Stimulated activated naive CD8-positive, alpha-beta T cell treated with anti-CD3 and anti-CD28 coated beads, Interleukin-15, amount 100 ng/mL, for 72 hours (primary cell): ENCODE data around the gene UCKL1.

Experiments
- ATAC-seq: fragments of 150-1000 bp; cut with Tn5 transposase; 2 replicates; pipeline ENCODE4 v1.10.0; 2021; ENCODE audit warnings: mild to moderate bottlenecking, moderate library complexity
- DNase-seq, 2 donors: peaks; one replicate each; pipeline ENCODE4 v3.0.0; 2021 to 2022
- H3K27ac Mint-ChIP-seq, 2 donors: one replicate each; pipeline ENCODE4 v1.8.0; 2022; ENCODE audit warnings: mild to moderate bottlenecking in 2 of 2, mixed read lengths in 2 of 2, moderate library complexity in 2 of 2
- H3K27me3 Mint-ChIP-seq: one replicate; pipeline ENCODE4 v1.8.0; 2022; ENCODE audit warnings: mixed read lengths
- H3K4me1 Mint-ChIP-seq: one replicate; pipeline ENCODE4 v1.8.0; 2022; ENCODE audit warnings: mild to moderate bottlenecking, mixed read lengths
- H3K4me3 Mint-ChIP-seq, 2 donors: one replicate each; pipeline ENCODE4 v1.8.0; 2022; ENCODE audit warnings: mild to moderate bottlenecking in 2 of 2, mixed read lengths in 2 of 2, moderate library complexity in 1 of 2
- H3K9me3 Mint-ChIP-seq, 2 donors: one replicate each; pipeline ENCODE4 v1.8.0; 2022; ENCODE audit warnings: mixed read lengths in 2 of 2

Gene UCKL1

GRCh38 chr20:63957690-63958441 lies 1.6 kb upstream of the UCKL1 start:
- H3K9me3 Mint-ChIP-seq: no peaks in the 10 kb centered on the region

GRCh38 chr20:63957004-63957689 lies 931 bp upstream of the UCKL1 start:
- H3K9me3 Mint-ChIP-seq: no peaks in the 10 kb centered on the region
- peak overlapping the region; percentile 78 to 90 for H3K4me3 Mint-ChIP-seq
- ATAC-seq (peak; percentile 65), DNase-seq (peak; percentile 75 to 82)
- H3K27ac Mint-ChIP-seq: peak overlapping the region; percentile 90 to 96
- no peaks in the 10 kb centered on the region for H3K27me3 Mint-ChIP-seq
- H3K4me1 Mint-ChIP-seq: peaks cover 58% of the 10 kb centered on the region

More at GRCh38 chr20:63957690-63958441, 1.6 kb upstream of the UCKL1 start:
- peak overlapping the region in 1 of 2 donors; percentile 85 for H3K27ac Mint-ChIP-seq
- H3K27me3 Mint-ChIP-seq: no peaks in the 10 kb centered on the region
- peak overlapping the region; percentile 78 to 90 for H3K4me3 Mint-ChIP-seq
- ATAC-seq (no peak), DNase-seq (peak; percentile 38 to 52)
- H3K4me1 Mint-ChIP-seq: peaks cover 51% of the 10 kb centered on the region

DNA sequence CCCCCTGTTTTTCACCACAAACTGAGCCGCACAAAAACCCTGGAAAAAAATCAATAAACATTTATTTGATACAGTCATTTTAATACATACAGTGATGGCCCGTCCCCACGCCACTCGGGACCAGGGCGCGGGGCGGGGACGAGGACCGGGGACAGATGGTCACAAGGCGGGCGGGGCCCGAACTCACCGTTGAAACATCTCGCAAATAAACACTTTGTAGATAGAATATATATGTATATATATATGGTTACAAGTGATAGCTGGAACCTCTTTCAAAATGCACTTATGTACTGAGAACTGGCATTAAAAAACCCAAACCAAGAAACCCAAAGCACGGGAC lies 418 bp upstream of the UCKL1 start:
- Mint-ChIP-seq H3K4me3 (peak overlapping the region; percentile 78 to 90), H3K4me1 (peaks cover 63% of the 10 kb centered on the region)
- ATAC-seq: no peak

DNA sequence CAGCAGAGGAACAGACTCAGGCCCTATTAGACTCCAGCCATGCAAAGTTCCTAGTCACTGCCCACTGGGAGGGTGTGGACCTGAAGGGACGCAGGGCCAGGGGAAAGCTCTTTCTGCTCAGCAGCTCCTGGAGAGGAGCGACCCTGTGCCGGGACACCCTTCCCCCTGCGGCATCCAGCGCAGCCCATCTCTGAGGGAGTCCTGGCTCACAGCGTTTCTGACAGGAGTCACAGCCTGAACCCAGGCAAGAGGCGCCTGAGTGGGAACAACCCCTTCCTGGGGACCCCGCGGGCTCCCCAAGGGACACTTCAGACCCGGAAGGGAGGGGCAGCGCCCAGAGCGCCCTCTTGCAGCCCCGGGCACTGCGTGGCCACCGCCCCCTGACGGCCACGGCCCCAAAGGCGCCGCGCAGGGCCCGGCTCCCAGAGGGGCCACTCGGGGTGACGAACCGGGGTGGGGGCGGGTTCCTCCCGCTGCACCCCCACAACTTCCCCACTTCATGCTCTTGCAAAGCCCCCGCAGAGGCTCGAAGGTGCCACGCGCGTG lies 862 bp downstream of the UCKL1 start:
- peaks cover 72% of the 10 kb centered on the region for H3K4me1 Mint-ChIP-seq
- peak overlapping the region; percentile 65 to 95 for H3K27ac Mint-ChIP-seq
- peak overlapping the region; percentile 83 to 90 for H3K4me3 Mint-ChIP-seq
- no peaks in the 10 kb centered on the region for H3K27me3 Mint-ChIP-seq
- ATAC-seq: peak; percentile 14
- no peaks in the 10 kb centered on the region for H3K9me3 Mint-ChIP-seq
- no peak for DNase-seq

More for the DNA sequence above, 418 bp upstream of the UCKL1 start:
- Mint-ChIP-seq H3K27me3 (no peaks in the 10 kb centered on the region), H3K27ac (peak overlapping the region; percentile 50 to 96), H3K9me3 (no peaks in the 10 kb centered on the region)
- DNase-seq: no peak

DNA sequence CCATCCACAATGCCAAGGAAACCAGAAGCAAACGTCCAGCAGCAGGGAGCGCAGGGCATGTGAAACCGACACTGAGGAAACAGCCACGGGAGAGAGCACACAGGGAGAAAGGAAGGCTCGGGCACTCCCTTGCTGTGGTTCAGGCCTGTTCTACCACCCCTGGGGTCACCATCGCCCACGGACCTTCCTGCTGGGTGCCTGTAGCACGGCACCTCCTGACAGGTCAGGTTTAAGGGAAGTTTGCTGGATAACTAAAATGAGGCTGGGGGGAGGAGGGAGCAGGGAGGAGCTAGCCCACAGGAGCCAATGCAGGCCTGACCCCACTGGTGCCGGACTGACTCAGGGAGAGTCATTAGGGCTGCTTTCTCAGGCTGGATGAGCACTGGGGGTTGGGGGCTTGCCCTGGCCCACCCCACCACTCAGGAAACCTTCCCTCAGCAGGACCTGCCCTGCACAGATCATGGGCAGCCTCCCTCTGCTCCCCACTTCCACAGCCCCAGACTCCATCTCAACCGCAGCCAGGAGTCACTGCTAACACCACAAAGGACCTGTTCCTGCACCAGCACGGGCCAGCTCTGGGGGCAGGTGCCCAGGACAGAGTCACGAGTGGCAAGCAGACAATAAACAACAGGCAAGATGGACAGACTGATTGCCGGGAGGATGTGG lies 2.3 kb downstream of the UCKL1 start:
- Mint-ChIP-seq H3K4me3 (peak overlapping the region; percentile 83 to 90), H3K4me1 (peaks cover 80% of the 10 kb centered on the region), H3K27me3 (no peaks in the 10 kb centered on the region), H3K27ac (no peak overlapping the region), H3K9me3 (no peaks in the 10 kb centered on the region)
- DNase-seq: no peak
- no peak for ATAC-seq

- ATAC-seq (no peak), DNase-seq (no peak)
- H3K27ac Mint-ChIP-seq: peak overlapping the region in 1 of 2 donors; percentile 42
- no peaks in the 10 kb centered on the region for H3K27me3 Mint-ChIP-seq
- H3K4me3 Mint-ChIP-seq: no peak overlapping the region
- no peaks in the 10 kb centered on the region for H3K9me3 Mint-ChIP-seq
- peaks cover 80% of the 10 kb centered on the region for H3K4me1 Mint-ChIP-seq
Measured at GRCh38 chr20:63952769-63953168, 3.4 kb downstream of the UCKL1 start.

DNA sequence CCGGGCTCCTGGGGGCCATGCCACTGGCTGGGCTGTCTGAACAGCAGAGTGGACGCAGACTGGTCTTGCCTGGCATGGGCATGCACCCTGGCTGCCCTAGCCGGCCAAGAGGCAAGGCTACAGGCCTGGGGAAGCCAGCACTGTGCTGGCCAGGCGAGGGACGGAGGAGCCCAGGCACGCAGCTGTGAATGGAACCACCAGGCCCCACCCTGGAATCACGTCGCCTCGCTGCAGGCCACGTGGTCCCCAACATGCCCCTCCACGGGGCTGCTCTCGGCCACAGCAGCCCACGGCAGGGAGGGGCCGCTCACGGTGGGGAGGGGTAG lies 4.0 kb downstream of the UCKL1 start:
- Mint-ChIP-seq H3K4me1 (peaks cover 80% of the 10 kb centered on the region), H3K27me3 (no peaks in the 10 kb centered on the region), H3K27ac (no peak overlapping the region), H3K9me3 (no peaks in the 10 kb centered on the region), H3K4me3 (no peak overlapping the region)
- no peak for DNase-seq
- ATAC-seq: no peak

- DNase-seq (no peak), ATAC-seq (no peak)
- Mint-ChIP-seq H3K27me3 (no peaks in the 10 kb centered on the region), H3K4me1 (peaks cover 82% of the 10 kb centered on the region), H3K4me3 (no peak overlapping the region), H3K27ac (no peak overlapping the region), H3K9me3 (no peaks in the 10 kb centered on the region)
Measured at GRCh38 chr20:63951398-63952209, 4.6 kb downstream of the UCKL1 start.

- Mint-ChIP-seq H3K27me3 (no peaks in the 10 kb centered on the region), H3K4me3 (no peak overlapping the region), H3K4me1 (peaks cover 83% of the 10 kb centered on the region), H3K9me3 (no peaks in the 10 kb centered on the region), H3K27ac (no peak overlapping the region)
- ATAC-seq (no peak), DNase-seq (no peak)
Measured at GRCh38 chr20:63950701-63951397, 5.4 kb downstream of the UCKL1 start.

DNA sequence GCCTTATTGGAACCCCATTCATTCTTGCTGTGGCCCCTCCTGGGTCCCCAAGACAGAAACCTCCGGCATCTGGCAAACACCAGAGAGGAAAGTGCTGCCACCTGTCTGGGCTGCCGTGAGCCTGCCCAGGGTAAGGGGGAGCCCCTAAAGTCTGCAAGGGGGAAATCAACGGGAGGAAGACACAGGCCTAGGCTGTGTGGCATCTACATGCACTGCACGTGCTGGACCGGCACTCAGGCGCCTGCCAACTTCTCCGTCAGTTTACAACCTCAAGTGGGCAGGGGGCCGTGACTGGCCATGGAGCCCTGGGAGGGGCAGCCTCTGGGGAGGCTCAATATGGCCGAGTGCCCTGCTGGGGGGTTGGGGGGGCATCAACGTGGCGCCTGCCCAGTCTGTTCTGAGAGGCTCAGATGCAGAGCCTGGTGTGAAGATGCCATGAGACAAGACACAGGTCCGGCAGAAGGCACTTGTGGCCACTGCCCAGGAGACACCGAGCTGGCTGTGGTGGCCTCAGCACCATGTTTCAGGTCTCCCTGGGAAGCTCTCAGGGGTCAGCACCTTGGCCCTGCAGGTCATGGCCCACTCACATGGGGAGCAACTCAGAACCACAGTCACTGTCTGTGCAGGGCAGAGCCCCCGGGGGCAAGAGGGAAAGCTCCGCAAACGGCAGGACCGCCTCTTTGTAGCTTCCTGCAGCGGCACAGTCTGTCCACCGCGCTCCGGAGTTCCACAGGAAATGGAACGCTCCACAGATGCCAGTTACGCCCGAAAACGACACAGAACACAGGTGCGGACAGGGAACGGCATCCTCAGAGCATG lies 8.4 kb downstream of the UCKL1 start:
- Mint-ChIP-seq H3K4me3 (peak overlapping the region; percentile 80 to 87), H3K9me3 (no peaks in the 10 kb centered on the region), H3K27ac (peak overlapping the region; percentile 48 to 98), H3K4me1 (peaks cover 66% of the 10 kb centered on the region), H3K27me3 (no peaks in the 10 kb centered on the region)
- DNase-seq: peak in 1 of 2 donors; percentile 54
- ATAC-seq: peak; percentile 69

DNA sequence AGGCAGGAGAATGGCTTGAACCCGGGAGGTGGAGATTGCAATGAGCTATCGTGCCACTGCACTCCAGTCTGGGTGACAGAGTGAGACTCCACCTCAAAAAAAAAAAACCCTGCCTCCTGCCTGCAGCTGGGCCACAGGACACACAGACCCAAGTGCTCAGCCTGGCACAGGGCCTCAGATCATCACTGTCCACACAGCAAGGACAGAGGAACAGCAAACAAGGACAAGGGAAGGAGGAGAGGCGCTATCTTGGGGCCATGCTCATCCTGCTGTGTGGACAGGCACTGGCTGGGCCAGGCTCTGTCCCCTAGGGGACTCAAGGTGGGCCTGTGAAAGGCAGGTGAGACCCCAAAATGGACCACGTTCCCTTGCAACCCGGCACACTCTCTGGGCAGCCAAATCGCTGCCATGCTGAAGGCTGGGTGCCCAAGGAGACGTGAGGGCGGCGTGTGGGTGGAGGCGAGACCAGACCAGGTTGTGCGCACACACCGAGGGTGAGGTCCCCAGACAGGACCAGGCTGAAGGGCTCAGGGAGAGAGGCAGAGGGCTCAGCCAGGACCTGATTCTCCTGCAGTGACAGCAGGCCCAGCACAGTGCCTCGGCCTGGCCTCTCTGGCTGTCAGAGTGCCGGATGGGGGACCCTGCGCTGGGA lies 9.1 kb downstream of the UCKL1 start:
- peak overlapping the region in 1 of 2 donors; percentile 84 for H3K27ac Mint-ChIP-seq
- DNase-seq: no peak
- H3K4me3 Mint-ChIP-seq: peak overlapping the region; percentile 80 to 87
- H3K27me3 Mint-ChIP-seq: no peaks in the 10 kb centered on the region
- peaks cover 65% of the 10 kb centered on the region for H3K4me1 Mint-ChIP-seq
- ATAC-seq: peak; percentile 2
- H3K9me3 Mint-ChIP-seq: no peaks in the 10 kb centered on the region

DNA sequence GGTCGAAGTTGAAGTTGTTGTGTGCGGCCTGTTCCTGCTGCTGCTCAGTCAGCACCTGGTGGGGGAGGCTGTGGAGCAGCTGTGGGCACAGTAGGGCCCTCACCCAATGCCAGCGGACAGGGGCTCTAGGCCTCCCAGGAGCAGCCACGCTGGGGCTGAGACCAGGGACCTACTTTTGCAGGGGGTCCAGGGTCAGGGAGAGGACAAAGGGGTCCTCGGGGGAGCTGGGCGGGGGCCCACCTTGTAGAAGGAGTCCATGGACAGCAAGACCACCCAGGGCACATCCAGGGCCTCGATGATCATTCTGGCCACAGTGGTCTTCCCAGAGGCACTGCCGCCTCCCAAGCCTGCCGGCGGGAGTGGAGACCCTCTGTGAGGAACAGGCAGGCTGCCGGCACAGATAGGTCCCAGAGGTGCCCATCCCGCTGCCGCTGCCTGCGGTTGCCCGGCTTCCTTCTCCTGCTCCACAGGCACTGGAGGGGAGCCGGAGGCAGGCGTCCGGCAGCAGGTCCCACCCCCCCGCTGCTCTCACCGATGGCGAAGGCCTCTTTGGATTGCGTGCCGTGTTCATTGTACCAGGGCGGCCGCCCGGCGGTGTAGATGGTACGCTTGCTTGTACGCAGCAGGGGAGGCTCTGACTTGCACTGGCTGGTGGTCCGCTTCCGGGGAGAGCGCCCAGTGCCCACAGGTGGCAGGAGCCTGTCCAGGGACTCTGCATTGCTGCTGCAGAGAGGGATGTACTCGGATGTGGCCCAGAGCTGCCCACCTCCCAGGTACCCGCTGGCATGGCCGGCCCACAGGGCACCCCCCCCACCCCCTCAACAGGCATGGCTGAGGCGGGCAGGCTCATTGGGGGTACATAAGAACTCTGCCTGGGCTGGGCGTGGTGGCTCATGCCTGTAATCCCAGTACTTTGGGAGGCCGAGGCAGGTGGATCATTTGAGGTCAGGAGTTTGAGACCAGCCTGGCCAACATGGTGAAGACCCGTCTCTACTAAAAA lies 10.0 kb downstream of the UCKL1 start:
- DNase-seq (no peak), ATAC-seq (no peak)
- Mint-ChIP-seq H3K4me3 (no peak overlapping the region), H3K9me3 (no peaks in the 10 kb centered on the region), H3K27me3 (no peaks in the 10 kb centered on the region), H3K27ac (peak overlapping the region in 1 of 2 donors; percentile 88), H3K4me1 (peaks cover 64% of the 10 kb centered on the region)
